Ascending aorta (tissue), 2 donors: Measurements from ENCODE around the gene NUDT2. TPM values are rescaled to one million over a fixed set of nuclear protein-coding genes. Genes with fewer than 3 reads are reported as not detected.

Experiments used
- DNase-seq, 2 donors: peaks; one replicate each; pipeline ENCODE4 v3.0.0-alpha.2; 2019; ENCODE audit warnings: low spot score in 2 of 2
- H3K27ac ChIP-seq, 2 donors: fragments of 200-600 bp; sonication (generic); one replicate each; pipeline ENCODE4 v1.5.1; 2016 to 2017; ENCODE audit warnings: mild to moderate bottlenecking in 1 of 2
- H3K27me3 ChIP-seq: fragments of 200-600 bp; sonication (generic); one replicate; pipeline ENCODE4 v1.5.1; 2017
- H3K36me3 ChIP-seq, 2 donors: fragments of 200-600 bp; sonication (generic); one replicate each; pipeline ENCODE4 v1.5.1; 2016
- H3K4me1 ChIP-seq, 2 donors: fragments of 200-600 bp; sonication (generic); one replicate each; pipeline ENCODE4 v1.5.1; 2016 to 2017; ENCODE audit warnings: mild to moderate bottlenecking in 1 of 2
- H3K4me3 ChIP-seq, 2 donors: fragments of 200-600 bp; sonication (generic); one replicate each; pipeline ENCODE4 v1.5.1; 2016 to 2017; ENCODE audit warnings: mild to moderate bottlenecking in 1 of 2
- H3K9me3 ChIP-seq, 2 donors: fragments of 200-600 bp; sonication (generic); one replicate each; pipeline ENCODE4 v1.5.1; 2016
- CTCF ChIP-seq, 3 experiments: fragments of 200-600 bp in 2 of 3; fragments of 450-650 bp in 1 of 3; sonication (generic) in 2 of 3; IDR thresholded peaks; one replicate each; pipeline ENCODE4 v1.5.1; 2016 to 2019; ENCODE audit warnings: antibody characterized with exemption in 3 of 3, mild to moderate bottlenecking in 1 of 3, moderate library complexity in 1 of 3
- intact Hi-C: fragments of 100-400 bp; cut with DNase I; formaldehyde crosslinking; loops from one replicate; pipeline ENCODE4 v1.15.1; 2023
- total RNA-seq: library from RNA; depleted of rRNA; stranded (reverse); fragments of >200 nt; gene quantifications from one replicate; pipeline ENCODE4 v1.1.0, GENCODE V29; 2016

NUDT2 gene
- total RNA-seq, 1 donor from 2014 or later: not detected

DNA sequence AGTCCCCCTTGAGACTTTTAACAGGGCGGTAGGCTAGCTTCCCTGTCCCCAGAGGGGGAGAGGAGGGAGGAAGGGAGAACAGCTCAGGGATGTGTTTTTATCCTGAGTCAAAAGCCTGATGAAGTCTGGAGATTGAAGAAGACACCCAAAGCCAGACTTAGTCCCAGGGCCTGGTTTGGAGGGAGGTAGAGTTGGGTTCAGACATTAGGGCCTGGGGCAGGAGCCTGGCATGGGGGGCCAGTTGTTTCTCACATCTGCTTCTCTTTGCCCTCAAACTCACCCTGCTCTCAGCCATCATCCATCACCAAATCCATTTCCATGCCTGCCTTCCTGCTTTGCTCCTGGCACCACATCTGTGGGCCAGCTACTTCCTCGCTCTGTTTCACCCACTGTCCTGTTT lies 44.4 kb downstream of the NUDT2 start:
- H3K27me3 ChIP-seq: no peaks in the 10 kb centered on the region
- H3K4me1 ChIP-seq: peaks cover 0 to 4% of the 10 kb centered on the region in 2 donors
- no peak overlapping the region for H3K4me3 ChIP-seq
- no peak for DNase-seq
- TF ChIP-seq CTCF (IDR thresholded peaks at IDR 0.05): no peak
- intact Hi-C loops: no loop called here
- H3K27ac ChIP-seq: no peak overlapping the region
- peaks cover 24 to 33% of the 10 kb centered on the region in 2 donors for H3K36me3 ChIP-seq
- H3K9me3 ChIP-seq: no peaks in the 10 kb centered on the region

GRCh38 chr9:34374339-34374738 lies 45.0 kb downstream of the NUDT2 start:
- Histone ChIP-seq H3K27ac (no peak overlapping the region), H3K4me3 (no peak overlapping the region), H3K27me3 (no peaks in the 10 kb centered on the region), H3K4me1 (peaks cover 0 to 4% of the 10 kb centered on the region in 2 donors), H3K36me3 (peaks cover 20 to 33% of the 10 kb centered on the region in 2 donors), H3K9me3 (no peaks in the 10 kb centered on the region)
- intact Hi-C loops: no loop called here
- no peak for TF ChIP-seq CTCF (IDR thresholded peaks at IDR 0.05)
- DNase-seq: no peak

- peaks cover under 1 to 8% of the 10 kb centered on the region in 2 donors for H3K4me1 ChIP-seq
- no peaks in the 10 kb centered on the region for H3K9me3 ChIP-seq
Measured at GRCh38 chr9:34374905-34375552, 45.7 kb downstream of the NUDT2 start.

DNA sequence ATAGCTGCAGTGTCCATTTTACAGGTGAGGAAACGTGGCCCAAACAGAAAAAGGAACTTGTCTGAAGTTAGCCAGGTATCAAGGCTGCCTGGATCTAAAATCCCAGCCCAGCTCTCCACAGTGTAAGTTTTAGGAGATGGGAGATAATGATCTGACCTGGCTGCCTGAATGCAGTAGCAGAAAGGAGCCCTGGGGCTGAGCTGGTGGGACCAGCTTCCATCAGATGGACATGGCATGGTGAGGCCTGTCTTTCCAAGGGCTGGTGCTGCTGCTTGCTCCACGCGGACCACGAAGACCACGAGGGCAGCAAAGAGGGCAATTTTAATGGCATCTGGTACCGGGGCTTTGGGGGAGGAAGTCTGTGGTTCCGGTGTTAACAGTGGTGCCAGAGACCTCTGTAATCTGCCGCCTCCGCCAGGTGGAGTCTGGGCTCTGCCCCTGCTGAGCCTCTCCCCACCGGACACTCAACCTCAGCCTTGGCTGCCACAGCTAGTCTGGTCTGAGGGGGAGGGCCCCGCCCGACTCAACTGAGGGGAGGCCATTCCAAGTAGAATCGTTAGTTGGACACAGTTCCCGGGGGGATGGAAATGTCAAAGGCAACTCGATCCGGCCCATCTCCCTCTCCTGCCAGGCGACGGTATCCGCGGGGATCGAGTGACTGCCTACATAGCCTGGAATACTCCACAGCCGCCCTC lies 46.7 kb downstream of the NUDT2 start:
- peaks cover 7 to 13% of the 10 kb centered on the region in 2 donors for H3K4me1 ChIP-seq

More at GRCh38 chr9:34374905-34375552, 45.7 kb downstream of the NUDT2 start:
- H3K27me3 ChIP-seq: no peaks in the 10 kb centered on the region
- no peak for DNase-seq
- TF ChIP-seq CTCF (IDR thresholded peaks at IDR 0.05): no peak
- no peak overlapping the region for H3K27ac ChIP-seq
- H3K36me3 ChIP-seq: peaks cover 16 to 26% of the 10 kb centered on the region in 2 donors
- H3K4me3 ChIP-seq: no peak overlapping the region
- intact Hi-C loops: loop anchor here (5.0 kb wide), 1 partner anchor 123 kb away; no protein-coding TSS in a partner anchor

More for the DNA sequence above, 46.7 kb downstream of the NUDT2 start:
- Histone ChIP-seq H3K27me3 (no peaks in the 10 kb centered on the region), H3K27ac (peak overlapping the region; percentile 74 to 78), H3K4me3 (peak overlapping the region; percentile 85 to 86), H3K36me3 (peaks cover 6 to 16% of the 10 kb centered on the region in 2 donors), H3K9me3 (no peaks in the 10 kb centered on the region)
- intact Hi-C loops: loop anchor here (2.0 to 5.0 kb wide), 3 partner anchors 83 to 197 kb away; partner anchors contain the start of genes DNAI1, FAM219A and UBAP1
- no peak for TF ChIP-seq CTCF (IDR thresholded peaks at IDR 0.05)
- peak in 1 of 2 donors; percentile 82 for DNase-seq
